Upper lobe of right lung (tissue), 1 donor: ENCODE measurements around the gene MC1R. TPM values are rescaled to one million over a fixed set of nuclear protein-coding genes. Genes with fewer than 3 reads are reported as not detected.
"Not testable (repeated sequence)": the region's sequence is repeated elsewhere in the genome, so short reads cannot be mapped to it uniquely, and the experiment has no call there.

ENCODE experiments used
- ATAC-seq: fragments of 200-7000 bp; cut with Tn5 transposase; one replicate; pipeline ENCODE4 v1.9.1; 2020; ENCODE audit warnings: mild to moderate bottlenecking, moderate library complexity
- DNase-seq: peaks from one replicate; pipeline ENCODE4 v3.0.0-alpha.2; 2020
- H3K27ac ChIP-seq: fragments of 200-600 bp; one replicate; pipeline ENCODE4 v1.8.0; 2022
- H3K27me3 ChIP-seq: fragments of 200-600 bp; one replicate; pipeline ENCODE4 v1.8.0; 2022; ENCODE audit warnings: mild to moderate bottlenecking
- H3K36me3 ChIP-seq: fragments of 200-600 bp; one replicate; pipeline ENCODE4 v1.8.0; 2022
- H3K4me1 ChIP-seq: fragments of 200-600 bp; one replicate; pipeline ENCODE4 v1.8.0; 2022
- H3K4me3 ChIP-seq: fragments of 200-600 bp; one replicate; pipeline ENCODE4 v1.8.0; 2022; ENCODE audit warnings: mild to moderate bottlenecking
- H3K9me3 ChIP-seq: fragments of 200-600 bp; one replicate; pipeline ENCODE4 v1.8.0; 2022
- intact Hi-C: fragments of 100-400 bp; cut with DNase I; formaldehyde crosslinking; loops from one replicate; pipeline ENCODE4 v1.11.0; 2022
- total RNA-seq: library from RNA; stranded (reverse); fragmentation: NEBNext Ultra II Directional; extraction: Animal tissue kit (Norgen Biotek cat#: 25700); gene quantifications from one replicate; pipeline ENCODE4 v1.2.1, GENCODE V29; 2021
- TF ChIP-seq, protein P1 (sequence below): fragments of 200-600 bp; IDR thresholded peaks from one replicate; pipeline ENCODE4 v1.8.0; 2022; ENCODE audit warnings: antibody characterized with exemption
- donor health status: DM: no; HTN: yes; CAD: no; lungs with severe emphysema.

MC1R gene
- total RNA-seq, 1 donor from 2014 or later: 3.6 TPM

DNA sequence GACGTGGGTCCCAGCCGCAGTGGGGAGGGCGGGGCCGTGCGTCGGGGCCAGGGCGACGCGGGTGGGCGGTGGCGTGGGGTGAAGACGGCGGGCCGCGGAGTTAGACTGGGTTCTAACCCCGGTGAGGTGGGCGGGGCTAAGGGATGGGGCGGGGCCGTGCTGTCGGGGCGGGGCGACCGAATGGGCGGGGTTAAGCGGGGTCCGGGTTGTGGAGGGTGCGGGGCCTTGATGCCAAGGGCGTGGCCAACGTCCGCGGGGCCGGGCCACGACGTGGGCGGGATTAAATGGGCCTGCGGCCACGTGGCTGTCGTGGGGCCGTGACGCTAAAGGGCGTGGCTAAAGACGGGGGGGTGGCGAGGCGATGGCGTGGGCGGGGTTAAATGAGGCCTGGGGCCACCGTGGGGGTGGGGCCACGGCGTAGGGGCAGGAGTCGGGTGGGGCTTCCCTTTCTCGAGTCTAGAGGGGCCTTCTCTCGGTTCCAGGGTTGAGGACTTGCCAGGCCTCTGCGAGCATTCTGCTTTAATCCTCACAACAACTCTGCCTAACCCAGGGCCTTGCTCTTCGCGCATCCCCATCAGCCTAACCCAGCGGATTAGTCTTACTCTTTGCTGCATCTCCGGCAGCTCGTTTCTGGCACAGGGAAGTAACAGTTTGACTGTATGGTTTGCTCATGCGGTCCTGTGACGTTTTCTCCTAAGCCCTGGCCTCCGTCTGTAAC is 44.5 kb upstream of the MC1R start:
- Histone ChIP-seq H3K36me3 (peaks cover 25% of the 10 kb centered on the region), H3K9me3 (no peaks in the 10 kb centered on the region), H3K27me3 (no peaks in the 10 kb centered on the region), H3K4me3 (peak overlapping the region; percentile 80), H3K27ac (peak overlapping the region; percentile 94), H3K4me1 (peaks cover 20% of the 10 kb centered on the region)
- intact Hi-C loops: no loop called here
- ATAC-seq: peak; percentile 94
- DNase-seq: peak; percentile 98
- TF ChIP-seq, protein P1, sequence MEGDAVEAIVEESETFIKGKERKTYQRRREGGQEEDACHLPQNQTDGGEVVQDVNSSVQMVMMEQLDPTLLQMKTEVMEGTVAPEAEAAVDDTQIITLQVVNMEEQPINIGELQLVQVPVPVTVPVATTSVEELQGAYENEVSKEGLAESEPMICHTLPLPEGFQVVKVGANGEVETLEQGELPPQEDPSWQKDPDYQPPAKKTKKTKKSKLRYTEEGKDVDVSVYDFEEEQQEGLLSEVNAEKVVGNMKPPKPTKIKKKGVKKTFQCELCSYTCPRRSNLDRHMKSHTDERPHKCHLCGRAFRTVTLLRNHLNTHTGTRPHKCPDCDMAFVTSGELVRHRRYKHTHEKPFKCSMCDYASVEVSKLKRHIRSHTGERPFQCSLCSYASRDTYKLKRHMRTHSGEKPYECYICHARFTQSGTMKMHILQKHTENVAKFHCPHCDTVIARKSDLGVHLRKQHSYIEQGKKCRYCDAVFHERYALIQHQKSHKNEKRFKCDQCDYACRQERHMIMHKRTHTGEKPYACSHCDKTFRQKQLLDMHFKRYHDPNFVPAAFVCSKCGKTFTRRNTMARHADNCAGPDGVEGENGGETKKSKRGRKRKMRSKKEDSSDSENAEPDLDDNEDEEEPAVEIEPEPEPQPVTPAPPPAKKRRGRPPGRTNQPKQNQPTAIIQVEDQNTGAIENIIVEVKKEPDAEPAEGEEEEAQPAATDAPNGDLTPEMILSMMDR: no peak

DNA sequence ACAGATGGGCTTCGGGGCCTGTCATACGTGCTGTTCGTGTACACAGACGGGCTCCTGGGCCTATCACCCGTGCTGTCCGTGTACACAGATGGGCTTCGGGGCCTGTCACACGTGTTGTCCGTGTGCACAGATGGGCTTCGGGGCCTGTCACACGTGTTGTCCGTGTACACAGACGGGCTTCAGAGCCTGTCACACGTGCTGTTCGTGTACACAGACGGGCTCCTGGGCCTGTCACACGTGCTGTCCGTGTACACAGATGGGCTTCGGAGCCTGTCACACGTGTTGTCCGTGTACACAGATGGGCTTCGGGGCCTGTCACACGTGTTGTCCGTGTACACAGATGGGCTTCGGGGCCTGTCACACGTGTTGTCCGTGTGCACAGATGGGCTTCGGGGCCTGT is 39.5 kb upstream of the MC1R start:
- DNase-seq, H3K27ac ChIP-seq, ATAC-seq, intact Hi-C loops, H3K4me3 ChIP-seq, H3K4me1 ChIP-seq, H3K9me3 ChIP-seq, H3K27me3 ChIP-seq: not testable (repeated sequence)
- H3K36me3 ChIP-seq: peaks cover 70% of the 10 kb centered on the region

DNA sequence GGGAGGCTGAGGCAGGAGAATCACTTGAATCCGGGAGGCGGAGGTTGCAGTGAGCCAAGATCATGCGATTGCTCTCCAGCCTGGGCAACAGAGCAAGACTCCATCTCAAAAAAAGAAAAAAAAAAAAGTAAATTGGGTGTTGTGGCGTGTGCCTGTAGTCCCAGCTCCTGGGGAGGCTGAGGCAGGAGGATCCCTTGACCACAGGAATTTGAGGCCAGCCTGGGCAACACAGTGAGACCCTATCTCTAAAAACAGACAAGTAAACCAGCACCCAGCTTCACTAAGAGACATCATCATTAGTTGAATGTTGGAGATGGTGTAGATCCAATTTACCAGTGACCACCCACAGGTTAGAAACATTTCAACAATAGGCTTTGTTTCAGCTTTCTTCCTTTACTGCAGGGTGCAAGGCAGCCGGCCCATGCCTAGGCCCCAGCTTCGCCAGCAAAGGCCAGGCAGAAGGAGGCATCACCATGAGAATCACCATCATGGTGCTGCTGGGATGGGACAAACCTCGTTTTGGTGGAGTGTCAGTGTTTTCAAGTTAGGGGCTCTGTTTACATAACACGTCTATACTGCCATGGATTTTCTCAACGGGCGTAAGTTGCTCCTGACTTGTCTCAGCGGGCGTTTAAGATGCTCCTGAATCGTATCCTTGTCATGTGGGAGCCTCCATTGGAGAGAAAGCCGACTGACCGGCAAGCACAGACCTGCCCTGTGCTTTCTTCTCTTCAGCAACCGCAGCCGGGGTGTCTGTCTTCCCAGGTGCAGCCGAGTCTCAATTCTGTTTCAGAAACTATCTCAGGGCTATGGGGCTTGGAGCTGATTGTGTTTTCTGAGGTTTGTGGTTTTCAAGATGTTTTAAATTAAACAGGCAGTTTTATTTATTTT is 37.9 kb upstream of the MC1R start:
- ATAC-seq (no peak), DNase-seq (no peak)
- intact Hi-C loops: no loop called here
- Histone ChIP-seq H3K9me3 (no peaks in the 10 kb centered on the region), H3K4me1 (no peaks in the 10 kb centered on the region), H3K36me3 (peaks cover 77% of the 10 kb centered on the region), H3K27ac (no peak overlapping the region), H3K4me3 (no peak overlapping the region), H3K27me3 (no peaks in the 10 kb centered on the region)
- TF ChIP-seq, protein P1: no peak

DNA sequence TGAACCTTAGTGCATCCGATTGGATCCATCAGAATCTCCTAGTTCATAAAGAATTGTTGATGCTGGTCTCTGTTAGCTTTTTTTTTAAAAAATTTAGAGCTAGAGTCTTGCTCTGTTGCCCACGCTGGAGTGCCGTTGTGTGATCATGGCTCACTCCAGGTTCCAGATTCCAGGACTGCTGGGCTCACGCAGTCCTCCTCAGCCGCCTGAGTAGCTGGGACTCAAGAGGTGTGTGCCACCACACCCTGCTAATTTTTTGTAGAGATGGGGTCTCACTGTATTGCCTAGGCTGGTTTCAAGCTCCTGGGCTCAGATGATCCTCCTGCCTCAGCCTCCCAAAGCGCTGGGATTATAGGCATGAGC is 37.3 kb upstream of the MC1R start:
- intact Hi-C loops: no loop called here
- H3K36me3 ChIP-seq: peaks cover 77% of the 10 kb centered on the region
- no peaks in the 10 kb centered on the region for H3K27me3 ChIP-seq
- DNase-seq (no peak), ATAC-seq (no peak)
- no peak overlapping the region for H3K27ac ChIP-seq
- TF ChIP-seq, protein P1: no peak
- H3K4me1 ChIP-seq: no peaks in the 10 kb centered on the region
- no peak overlapping the region for H3K4me3 ChIP-seq
- H3K9me3 ChIP-seq: no peaks in the 10 kb centered on the region

DNA sequence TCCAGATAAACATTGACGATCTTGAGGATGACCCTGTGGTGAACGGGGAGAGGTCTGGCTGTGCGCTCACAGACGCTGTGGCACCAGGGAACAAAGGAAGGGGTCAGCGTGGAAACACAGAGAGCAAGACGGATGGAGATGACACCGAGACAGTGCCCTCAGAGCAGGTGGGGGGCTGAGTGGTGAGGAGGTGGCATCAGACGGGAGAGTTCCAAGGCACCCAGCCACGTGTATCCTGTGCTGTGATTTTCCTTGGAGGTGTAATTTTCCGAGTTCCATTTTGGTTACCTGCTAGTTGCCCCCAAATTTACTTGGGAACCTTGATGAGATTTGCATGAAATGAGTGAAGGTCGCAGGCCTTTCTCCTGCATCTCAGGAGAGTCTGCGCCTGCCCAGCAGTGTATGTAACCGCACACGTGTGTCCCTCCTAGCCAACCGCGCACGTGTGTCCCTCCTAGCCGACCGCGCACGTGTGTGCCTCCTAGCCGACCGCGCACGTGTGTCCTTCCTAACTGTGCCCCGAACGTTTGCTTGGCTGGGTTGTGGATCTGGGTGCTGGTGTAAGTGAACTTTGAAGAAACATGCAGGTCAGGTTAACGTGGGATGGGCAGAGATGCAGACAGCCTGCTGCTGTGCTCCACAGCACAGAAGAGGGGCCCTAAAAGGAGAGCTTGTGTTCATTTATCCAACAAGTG is 35.2 kb upstream of the MC1R start:
- ATAC-seq: peak; percentile 21
- intact Hi-C loops: no loop called here

More for the DNA sequence above, 35.2 kb upstream of the MC1R start:
- TF ChIP-seq, protein P1: no peak
- Histone ChIP-seq H3K9me3 (no peaks in the 10 kb centered on the region), H3K27ac (no peak overlapping the region), H3K4me1 (no peaks in the 10 kb centered on the region), H3K36me3 (peaks cover 90% of the 10 kb centered on the region), H3K27me3 (no peaks in the 10 kb centered on the region), H3K4me3 (no peak overlapping the region)
- no peak for DNase-seq
